ENCODE measurements around the gene NFASC. TPM values are rescaled to one million over a fixed set of nuclear protein-coding genes. Genes with fewer than 3 reads are reported as not detected.

NFASC gene
- total and polyA plus RNA-seq, 8 donors = 3.3 to 12.7 (median 6.7) TPM

GRCh38 chr1:204968135-204968534 lies 97.5 kb downstream of the NFASC start:
- WGBS, 2 donors = 81 to 84% methylated on average over 10 of the region's 10 CpGs
- ATAC-seq (no peak), DNase-seq (no peak), FAIRE-seq (no peak)
- H3K4me3 ChIP-seq = no peak overlapping the region
- H3K27me3 ChIP-seq = no peaks in the 10 kb centered on the region
- H3K9me3 ChIP-seq = no peaks in the 10 kb centered on the region
- TF ChIP-seq, protein P1, sequence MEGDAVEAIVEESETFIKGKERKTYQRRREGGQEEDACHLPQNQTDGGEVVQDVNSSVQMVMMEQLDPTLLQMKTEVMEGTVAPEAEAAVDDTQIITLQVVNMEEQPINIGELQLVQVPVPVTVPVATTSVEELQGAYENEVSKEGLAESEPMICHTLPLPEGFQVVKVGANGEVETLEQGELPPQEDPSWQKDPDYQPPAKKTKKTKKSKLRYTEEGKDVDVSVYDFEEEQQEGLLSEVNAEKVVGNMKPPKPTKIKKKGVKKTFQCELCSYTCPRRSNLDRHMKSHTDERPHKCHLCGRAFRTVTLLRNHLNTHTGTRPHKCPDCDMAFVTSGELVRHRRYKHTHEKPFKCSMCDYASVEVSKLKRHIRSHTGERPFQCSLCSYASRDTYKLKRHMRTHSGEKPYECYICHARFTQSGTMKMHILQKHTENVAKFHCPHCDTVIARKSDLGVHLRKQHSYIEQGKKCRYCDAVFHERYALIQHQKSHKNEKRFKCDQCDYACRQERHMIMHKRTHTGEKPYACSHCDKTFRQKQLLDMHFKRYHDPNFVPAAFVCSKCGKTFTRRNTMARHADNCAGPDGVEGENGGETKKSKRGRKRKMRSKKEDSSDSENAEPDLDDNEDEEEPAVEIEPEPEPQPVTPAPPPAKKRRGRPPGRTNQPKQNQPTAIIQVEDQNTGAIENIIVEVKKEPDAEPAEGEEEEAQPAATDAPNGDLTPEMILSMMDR (IDR thresholded peaks at IDR 0.05) = no peak
- intact Hi-C loops (cut with DNase I) = no loop called here
- H3K36me3 ChIP-seq = no peaks in the 10 kb centered on the region
- H3K4me1 ChIP-seq = no peaks in the 10 kb centered on the region
- H3K27ac ChIP-seq = no peak overlapping the region

DNA sequence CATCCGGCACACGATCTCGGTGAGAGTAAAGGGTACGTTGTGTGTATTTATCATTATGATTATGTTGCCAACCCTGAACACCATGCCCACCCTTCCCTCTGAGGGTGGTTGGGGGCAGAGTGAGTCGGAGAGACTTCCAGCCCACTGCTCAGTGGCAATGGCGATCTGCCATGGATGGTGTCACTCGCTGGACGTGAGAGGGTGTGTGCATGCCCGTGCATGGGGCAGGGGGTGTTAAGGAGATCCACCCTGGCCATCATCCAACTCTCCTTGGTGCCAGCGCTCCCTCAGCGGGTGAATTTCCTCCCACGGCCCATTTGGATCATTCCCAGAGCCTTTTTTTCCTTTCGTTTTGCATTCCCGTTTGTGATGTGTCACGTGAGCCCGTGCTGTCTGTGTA lies 98.3 kb downstream of the NFASC start:
- no peaks in the 10 kb centered on the region for H3K27me3 ChIP-seq
- intact Hi-C loops (cut with DNase I) = no loop called here
- FAIRE-seq (no peak), DNase-seq (no peak), ATAC-seq (no peak)
- 62 to 78% methylated on average over 16 of the region's 16 CpGs for WGBS, 2 donors
- H3K9me3 ChIP-seq = no peaks in the 10 kb centered on the region
- no peaks in the 10 kb centered on the region for H3K4me1 ChIP-seq
- H3K27ac ChIP-seq = no peak overlapping the region
- H3K36me3 ChIP-seq = no peaks in the 10 kb centered on the region
- H3K4me3 ChIP-seq = no peak overlapping the region
- TF ChIP-seq, protein P1 (IDR thresholded peaks at IDR 0.05) = no peak

- no peak for FAIRE-seq
- no peak for ATAC-seq
- TF ChIP-seq, protein P1 (IDR thresholded peaks at IDR 0.05) = no peak
- intact Hi-C loops (cut with DNase I) = no loop called here
- Histone ChIP-seq H3K27me3 (no peaks in the 10 kb centered on the region), H3K36me3 (no peaks in the 10 kb centered on the region), H3K27ac (no peak overlapping the region), H3K4me3 (no peak overlapping the region), H3K4me1 (no peaks in the 10 kb centered on the region), H3K9me3 (no peaks in the 10 kb centered on the region)
- DNase-seq = no peak
- 82 to 85% methylated on average over 2 of the region's 2 CpGs for WGBS, 2 donors
Observed at GRCh38 chr1:204970937-204971336, 100.3 kb downstream of the NFASC start.

- TF ChIP-seq, protein P1 (IDR thresholded peaks at IDR 0.05) = no peak
- ATAC-seq = peak in 2 of 4 donors; percentile 18 to 50
- Histone ChIP-seq H3K4me1 (no peaks in the 10 kb centered on the region), H3K4me3 (no peak overlapping the region), H3K27ac (no peak overlapping the region), H3K36me3 (no peaks in the 10 kb centered on the region), H3K27me3 (no peaks in the 10 kb centered on the region), H3K9me3 (no peaks in the 10 kb centered on the region)
- DNase-seq = no peak
- FAIRE-seq = no peak
- intact Hi-C loops (cut with DNase I) = no loop called here
- WGBS, 2 donors = 43 to 50% methylated on average over 12 of the region's 12 CpGs
Observed at GRCh38 chr1:204971517-204972336, 101.1 kb downstream of the NFASC start.

DNA sequence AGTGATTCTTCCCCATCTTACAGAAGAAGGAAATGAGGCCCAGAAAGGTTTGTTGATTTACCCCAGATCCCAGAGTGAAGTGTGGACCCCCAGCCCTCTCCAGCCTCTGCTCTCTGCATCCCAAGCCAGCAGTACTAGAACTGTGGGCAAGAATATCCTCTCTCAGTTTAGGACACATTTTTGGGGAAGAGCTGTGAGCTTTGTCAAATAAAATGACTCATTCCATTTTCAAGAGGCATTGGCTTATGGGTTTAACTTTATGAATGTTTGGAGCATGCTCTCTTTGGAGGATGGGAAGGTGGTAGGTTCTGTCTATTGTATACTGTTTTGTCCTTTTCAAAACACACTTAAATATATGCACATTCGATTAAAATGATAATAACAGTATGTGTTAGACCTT lies 101.8 kb downstream of the NFASC start:
- TF ChIP-seq, protein P1 (IDR thresholded peaks at IDR 0.05) = no peak
- no peaks in the 10 kb centered on the region for H3K27me3 ChIP-seq
- no peak for DNase-seq
- no peaks in the 10 kb centered on the region for H3K4me1 ChIP-seq
- intact Hi-C loops (cut with DNase I) = no loop called here
- H3K36me3 ChIP-seq = no peaks in the 10 kb centered on the region
- no peaks in the 10 kb centered on the region for H3K9me3 ChIP-seq
- 33 to 41% methylated on average over 1 of the region's 1 CpG for WGBS, 2 donors
- FAIRE-seq = no peak
- ATAC-seq = no peak
- H3K4me3 ChIP-seq = no peak overlapping the region
- no peak overlapping the region for H3K27ac ChIP-seq

All from pancreas (tissue), 10 donors.